Astrocyte of the cerebellum (primary cell): ENCODE results near the gene RYR2.

ENCODE experiments used
- DNase-seq: peaks from one replicate; pipeline ENCODE4 v3.0.0-alpha.2; 2011; ENCODE audit warnings: low read depth
- H3K4me3 ChIP-seq: 2 replicates; pipeline ENCODE4 v1.5.1; 2011; ENCODE audit warnings: mild to moderate bottlenecking, low read depth, low read length, moderate library complexity
- in situ Hi-C: cut with HindIII; loops from 2 replicates; pipeline ENCODE4 v1.10.0; 2017; ENCODE audit warnings: low sequenced_read_pairs
- TF ChIP-seq, protein P1 (sequence below): IDR thresholded peaks from 2 replicates; pipeline ENCODE4 v1.5.1; 2012; ENCODE audit warnings: low read length, low read depth, moderate library complexity, mild to moderate bottlenecking; ENCODE audit errors: missing control alignments

Gene RYR2

DNA sequence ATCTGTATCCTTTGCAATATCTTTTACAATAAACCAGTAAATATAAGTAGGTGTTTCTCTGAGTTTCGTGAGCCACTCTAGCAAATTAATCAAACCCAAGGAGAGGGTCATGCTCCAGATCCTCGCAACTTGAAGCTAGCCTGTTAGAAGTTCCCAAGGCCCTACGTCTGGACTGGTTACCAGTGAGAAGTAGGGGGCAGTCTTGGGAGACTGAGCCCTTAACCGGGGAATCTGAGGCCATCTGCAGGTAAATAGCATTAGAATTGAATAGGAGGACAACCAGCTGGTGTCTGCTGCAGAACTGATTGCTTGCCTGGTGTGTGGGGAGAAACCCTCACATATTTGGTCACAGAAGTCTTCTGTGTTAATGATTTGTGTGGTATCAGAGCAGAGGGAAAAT, 190.5 kb downstream of the RYR2 start:
- in situ Hi-C loops = no loop called here
- DNase-seq = no peak
- H3K4me3 ChIP-seq = no peak overlapping the region
- TF ChIP-seq, protein P1, sequence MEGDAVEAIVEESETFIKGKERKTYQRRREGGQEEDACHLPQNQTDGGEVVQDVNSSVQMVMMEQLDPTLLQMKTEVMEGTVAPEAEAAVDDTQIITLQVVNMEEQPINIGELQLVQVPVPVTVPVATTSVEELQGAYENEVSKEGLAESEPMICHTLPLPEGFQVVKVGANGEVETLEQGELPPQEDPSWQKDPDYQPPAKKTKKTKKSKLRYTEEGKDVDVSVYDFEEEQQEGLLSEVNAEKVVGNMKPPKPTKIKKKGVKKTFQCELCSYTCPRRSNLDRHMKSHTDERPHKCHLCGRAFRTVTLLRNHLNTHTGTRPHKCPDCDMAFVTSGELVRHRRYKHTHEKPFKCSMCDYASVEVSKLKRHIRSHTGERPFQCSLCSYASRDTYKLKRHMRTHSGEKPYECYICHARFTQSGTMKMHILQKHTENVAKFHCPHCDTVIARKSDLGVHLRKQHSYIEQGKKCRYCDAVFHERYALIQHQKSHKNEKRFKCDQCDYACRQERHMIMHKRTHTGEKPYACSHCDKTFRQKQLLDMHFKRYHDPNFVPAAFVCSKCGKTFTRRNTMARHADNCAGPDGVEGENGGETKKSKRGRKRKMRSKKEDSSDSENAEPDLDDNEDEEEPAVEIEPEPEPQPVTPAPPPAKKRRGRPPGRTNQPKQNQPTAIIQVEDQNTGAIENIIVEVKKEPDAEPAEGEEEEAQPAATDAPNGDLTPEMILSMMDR = no peak

DNA sequence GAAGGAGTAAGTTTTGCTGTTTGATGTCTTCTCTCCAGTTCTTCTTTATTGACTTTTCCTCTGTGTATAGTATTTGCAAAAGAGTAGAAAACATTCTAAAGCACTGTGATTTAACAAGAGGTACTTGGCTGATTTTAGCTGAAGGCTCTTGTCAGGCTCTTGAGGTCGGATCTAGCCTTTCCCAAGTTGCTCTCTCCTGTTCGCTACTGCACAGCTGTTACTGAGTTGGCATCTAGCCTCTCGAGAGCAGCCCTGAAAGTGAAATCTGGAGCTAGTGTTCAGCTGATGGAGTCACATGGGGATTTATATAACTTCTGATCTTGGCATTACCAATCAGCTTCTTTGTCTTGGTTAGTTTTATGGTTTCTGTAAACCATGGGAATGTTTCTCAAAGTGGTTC, 193.1 kb downstream of the RYR2 start:
- TF ChIP-seq, protein P1 = no peak
- DNase-seq = no peak
- no peak overlapping the region for H3K4me3 ChIP-seq
- in situ Hi-C loops = no loop called here

DNA sequence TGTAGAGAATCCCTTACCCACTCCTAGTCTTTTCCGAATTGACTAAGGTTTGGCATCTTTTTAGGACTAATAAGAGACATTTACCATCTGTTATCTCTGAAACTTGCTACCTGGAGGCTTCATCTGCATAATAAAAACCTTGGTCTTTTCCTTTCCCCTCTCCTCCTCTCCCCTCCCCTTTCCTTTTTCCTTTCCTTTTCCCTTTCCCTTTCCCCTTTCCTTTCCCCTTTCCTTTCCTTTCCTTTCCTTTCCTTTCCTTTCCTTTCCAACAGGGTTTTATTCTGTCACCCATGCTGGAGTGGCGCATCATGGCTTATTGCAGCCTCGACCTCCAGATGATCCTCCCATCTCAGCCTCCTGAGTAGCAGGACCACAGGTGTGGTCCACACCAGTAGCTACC, 195.7 kb downstream of the RYR2 start:
- in situ Hi-C loops = no loop called here
- TF ChIP-seq, protein P1 = no peak
- no peak overlapping the region for H3K4me3 ChIP-seq
- DNase-seq = no peak

DNA sequence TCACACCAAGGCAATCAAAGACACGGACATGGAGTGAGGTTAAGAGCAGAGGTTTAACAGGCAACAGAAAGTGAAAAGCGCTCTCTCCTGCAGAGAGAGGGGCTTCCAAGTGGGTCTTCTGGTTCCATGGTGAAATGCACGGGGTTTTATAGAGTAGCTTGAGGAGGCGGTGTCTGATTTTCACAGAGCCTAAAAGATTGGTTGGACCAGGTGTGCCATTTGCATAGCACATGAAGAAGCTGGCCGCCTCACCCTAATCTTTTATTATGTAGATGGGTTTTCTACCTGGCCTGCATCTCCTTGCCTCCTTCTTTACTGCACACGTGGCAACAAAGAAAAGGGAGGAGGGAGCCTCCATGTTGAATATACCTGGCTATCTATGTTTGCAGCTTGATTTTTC, 197.3 kb downstream of the RYR2 start:
- no peak for DNase-seq
- H3K4me3 ChIP-seq = no peak overlapping the region
- in situ Hi-C loops = no loop called here
- TF ChIP-seq, protein P1 = no peak

DNA sequence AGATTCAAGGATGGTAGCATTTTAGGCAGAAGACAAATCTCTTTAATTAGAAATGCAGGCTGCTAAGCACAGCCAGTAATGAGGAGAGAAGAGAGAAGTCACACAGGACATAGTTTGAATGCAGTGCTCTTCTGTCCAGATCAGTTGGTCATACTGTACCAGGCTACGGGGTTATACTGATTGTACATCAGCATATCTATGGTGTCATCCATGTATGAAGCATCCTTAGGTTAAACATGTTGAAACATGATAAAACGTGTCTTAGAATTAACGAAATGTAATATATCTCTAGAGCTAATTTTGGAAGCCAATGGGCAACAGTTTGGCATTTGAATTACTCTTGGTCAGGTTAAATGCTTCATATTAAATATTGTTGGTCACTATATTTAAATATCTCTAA, 199.1 kb downstream of the RYR2 start:
- no peak overlapping the region for H3K4me3 ChIP-seq
- DNase-seq = no peak
- TF ChIP-seq, protein P1 = no peak
- in situ Hi-C loops = no loop called here

DNA sequence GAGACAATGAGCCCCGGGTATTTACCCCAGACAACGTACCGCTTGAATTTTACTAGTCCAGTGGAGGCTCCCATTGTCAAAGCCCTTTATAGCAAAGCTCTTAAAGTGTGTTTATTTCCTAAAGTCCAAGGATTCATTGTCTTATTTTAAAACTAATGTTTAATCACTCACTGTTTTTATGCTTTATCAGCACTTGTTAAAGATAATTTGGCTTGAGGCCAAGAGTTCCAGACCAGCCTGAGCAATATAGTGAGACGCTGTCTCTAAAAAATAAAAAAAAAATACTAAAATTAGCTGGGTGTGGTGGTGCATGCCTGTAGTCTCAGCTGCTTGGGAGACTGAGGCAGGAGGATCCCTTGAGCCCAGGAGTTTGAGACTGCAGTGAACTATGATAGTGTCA, 202.8 kb downstream of the RYR2 start:
- no peak for DNase-seq
- H3K4me3 ChIP-seq = no peak overlapping the region
- in situ Hi-C loops = no loop called here
- TF ChIP-seq, protein P1 = no peak

DNA sequence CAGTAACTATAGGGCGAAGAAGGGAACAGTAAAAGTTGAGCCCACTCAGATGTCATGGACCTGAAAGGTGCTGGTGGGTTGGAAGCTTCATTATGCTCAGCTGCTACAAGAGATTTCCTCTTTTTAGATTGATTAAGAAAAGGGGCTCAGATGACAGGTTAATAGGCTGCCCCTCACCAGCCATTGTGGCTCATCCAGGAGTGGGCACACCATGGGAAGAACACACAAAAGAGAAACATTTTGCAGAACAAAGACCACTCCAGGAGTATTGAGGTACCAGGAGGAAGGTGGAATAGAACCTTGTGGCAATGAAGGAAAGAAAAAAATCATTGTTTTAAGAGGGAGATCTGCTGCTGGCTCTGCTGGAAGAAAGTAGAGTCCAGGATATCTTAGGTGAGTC, 205.5 kb downstream of the RYR2 start:
- no peak overlapping the region for H3K4me3 ChIP-seq
- in situ Hi-C loops = no loop called here
- TF ChIP-seq, protein P1 = no peak
- DNase-seq = no peak
